ENCODE data around the gene CD82. TPM values are rescaled to one million over a fixed set of nuclear protein-coding genes. Genes with fewer than 3 reads are reported as not detected.

CD82 gene
- total and polyA plus RNA-seq, 2 donors from 2014 or later: 59.3 to 94.4 TPM

GRCh38 chr11:44621140-44621681 is 55.7 kb downstream of the CD82 start:
- Histone ChIP-seq H3K9ac (ENCODE audit: low read length in 3 of 3) (peak overlapping the region in 1 of 3 donors; percentile 33), H3K36me3 (ENCODE audit: control insufficient read depth in 2 of 3, insufficient read depth in 3 of 3, low read length in 3 of 3) (no peaks in the 10 kb centered on the region), H3K27me3 (ENCODE audit: control insufficient read depth, insufficient read depth, low read length) (no peaks in the 10 kb centered on the region), H3K4me3 (ENCODE audit: low read length in 3 of 3) (peak overlapping the region; percentile 21 to 55 (median 33)), H3K4me1 (ENCODE audit: control insufficient read depth in 2 of 3, insufficient read depth in 2 of 3, low read depth in 1 of 3, low read length in 3 of 3) (peaks cover 0 to 9% (median 0%) of the 10 kb centered on the region in 3 donors), H3K27ac (ENCODE audit: low read depth in 2 of 2, low read length in 2 of 2) (no peak overlapping the region), H3K9me3 (ENCODE audit: control insufficient read depth in 2 of 3, insufficient read depth in 1 of 3, low read length in 3 of 3) (no peaks in the 10 kb centered on the region)
- FAIRE-seq (no peak), DNase-seq (peak; percentile 84 to 89 (median 88))
- intact Hi-C loops (cut with DNase I): loop anchor here (5.0 kb wide), 1 partner anchor 291 kb away; no protein-coding TSS in a partner anchor
- TF ChIP-seq, protein P1, sequence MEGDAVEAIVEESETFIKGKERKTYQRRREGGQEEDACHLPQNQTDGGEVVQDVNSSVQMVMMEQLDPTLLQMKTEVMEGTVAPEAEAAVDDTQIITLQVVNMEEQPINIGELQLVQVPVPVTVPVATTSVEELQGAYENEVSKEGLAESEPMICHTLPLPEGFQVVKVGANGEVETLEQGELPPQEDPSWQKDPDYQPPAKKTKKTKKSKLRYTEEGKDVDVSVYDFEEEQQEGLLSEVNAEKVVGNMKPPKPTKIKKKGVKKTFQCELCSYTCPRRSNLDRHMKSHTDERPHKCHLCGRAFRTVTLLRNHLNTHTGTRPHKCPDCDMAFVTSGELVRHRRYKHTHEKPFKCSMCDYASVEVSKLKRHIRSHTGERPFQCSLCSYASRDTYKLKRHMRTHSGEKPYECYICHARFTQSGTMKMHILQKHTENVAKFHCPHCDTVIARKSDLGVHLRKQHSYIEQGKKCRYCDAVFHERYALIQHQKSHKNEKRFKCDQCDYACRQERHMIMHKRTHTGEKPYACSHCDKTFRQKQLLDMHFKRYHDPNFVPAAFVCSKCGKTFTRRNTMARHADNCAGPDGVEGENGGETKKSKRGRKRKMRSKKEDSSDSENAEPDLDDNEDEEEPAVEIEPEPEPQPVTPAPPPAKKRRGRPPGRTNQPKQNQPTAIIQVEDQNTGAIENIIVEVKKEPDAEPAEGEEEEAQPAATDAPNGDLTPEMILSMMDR (IDR thresholded peaks at IDR 0.05; ENCODE audit: borderline replicate concordance, extremely low read depth, insufficient read depth): peak; percentile 92

DNA sequence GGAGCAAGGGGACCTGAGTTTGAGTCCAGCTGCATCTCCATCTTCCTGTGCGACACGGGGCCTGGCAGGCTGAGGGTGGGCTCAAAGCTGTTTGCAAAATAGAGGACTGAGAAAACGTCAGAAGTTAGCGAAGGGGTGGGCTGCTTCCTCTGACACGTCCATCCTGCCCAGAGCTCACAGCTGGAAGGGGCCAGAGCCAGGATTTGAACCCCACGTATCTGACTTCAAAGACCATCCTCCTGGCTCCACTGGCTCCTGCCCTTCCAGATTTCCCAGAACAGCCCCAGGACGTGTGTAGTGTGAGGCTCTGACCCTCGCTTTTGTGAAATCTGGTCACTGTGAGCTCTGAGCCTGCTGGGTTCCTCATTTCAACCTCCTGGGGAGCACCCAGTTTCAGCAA is 56.3 kb downstream of the CD82 start:
- H3K4me3 ChIP-seq (ENCODE audit: low read length in 3 of 3): no peak overlapping the region
- H3K36me3 ChIP-seq (ENCODE audit: control insufficient read depth in 2 of 3, insufficient read depth in 3 of 3, low read length in 3 of 3): no peaks in the 10 kb centered on the region
- H3K27ac ChIP-seq (ENCODE audit: low read depth in 2 of 2, low read length in 2 of 2): no peak overlapping the region
- TF ChIP-seq, protein P1 (IDR thresholded peaks at IDR 0.05; ENCODE audit: borderline replicate concordance, extremely low read depth, insufficient read depth): no peak
- H3K27me3 ChIP-seq (ENCODE audit: control insufficient read depth, insufficient read depth, low read length): no peaks in the 10 kb centered on the region
- DNase-seq (peak in 2 of 5 donors; percentile 7 to 37), FAIRE-seq (no peak)
- peaks cover 0 to 9% (median 0%) of the 10 kb centered on the region in 3 donors for H3K4me1 ChIP-seq (ENCODE audit: control insufficient read depth in 2 of 3, insufficient read depth in 2 of 3, low read depth in 1 of 3, low read length in 3 of 3)
- H3K9me3 ChIP-seq (ENCODE audit: control insufficient read depth in 2 of 3, insufficient read depth in 1 of 3, low read length in 3 of 3): no peaks in the 10 kb centered on the region
- H3K9ac ChIP-seq (ENCODE audit: low read length in 3 of 3): no peak overlapping the region
- intact Hi-C loops (cut with DNase I): loop anchor here (5.0 kb wide), 1 partner anchor 291 kb away; no protein-coding TSS in a partner anchor

- Histone ChIP-seq H3K27ac (ENCODE audit: low read depth in 2 of 2, low read length in 2 of 2) (no peak overlapping the region), H3K9ac (ENCODE audit: low read length in 3 of 3) (no peak overlapping the region)
- DNase-seq: peak in 2 of 5 donors; percentile 8 to 36
Observed at GRCh38 chr11:44622190-44622650, 56.8 kb downstream of the CD82 start.

More at GRCh38 chr11:44622190-44622650, 56.8 kb downstream of the CD82 start:
- H3K36me3 ChIP-seq (ENCODE audit: control insufficient read depth in 2 of 3, insufficient read depth in 3 of 3, low read length in 3 of 3): no peaks in the 10 kb centered on the region
- no peaks in the 10 kb centered on the region for H3K9me3 ChIP-seq (ENCODE audit: control insufficient read depth in 2 of 3, insufficient read depth in 1 of 3, low read length in 3 of 3)
- peaks cover 0 to 9% (median 0%) of the 10 kb centered on the region in 3 donors for H3K4me1 ChIP-seq (ENCODE audit: control insufficient read depth in 2 of 3, insufficient read depth in 2 of 3, low read depth in 1 of 3, low read length in 3 of 3)
- TF ChIP-seq, protein P1 (IDR thresholded peaks at IDR 0.05; ENCODE audit: borderline replicate concordance, extremely low read depth, insufficient read depth): no peak
- no peaks in the 10 kb centered on the region for H3K27me3 ChIP-seq (ENCODE audit: control insufficient read depth, insufficient read depth, low read length)
- H3K4me3 ChIP-seq (ENCODE audit: low read length in 3 of 3): no peak overlapping the region
- no peak for FAIRE-seq
- intact Hi-C loops (cut with DNase I): loop anchor here (5.0 kb wide), 1 partner anchor 290 kb away; no protein-coding TSS in a partner anchor

All from kidney (tissue), 14 donors.